Measurements from ENCODE around the gene KCNT2.

- TF ChIP-seq CTCF (IDR thresholded peaks at IDR 0.05; ENCODE audit: poor library complexity) (no peak), EZH2 (IDR thresholded peaks at IDR 0.05; ENCODE audit: borderline replicate concordance) (no peak), EZH2phosphoT487 (IDR thresholded peaks at IDR 0.05; ENCODE audit: low read depth, severe bottlenecking, unreplicated experiment) (no peak)
These were observed 23.5 kb downstream of the KCNT2 start for GRCh38 chr1:196584696-196585095.
